ENCODE measurements around the gene PLEKHA5. TPM values are rescaled to one million over a fixed set of nuclear protein-coding genes. Genes with fewer than 3 reads are reported as not detected.
"Not testable (repeated sequence)": the region's sequence is repeated elsewhere in the genome, so short reads cannot be mapped to it uniquely, and the experiment has no call there.

Gene PLEKHA5
- total and polyA plus RNA-seq, 7 donors = 0.52 to 3.3 (median 0.80) TPM

DNA sequence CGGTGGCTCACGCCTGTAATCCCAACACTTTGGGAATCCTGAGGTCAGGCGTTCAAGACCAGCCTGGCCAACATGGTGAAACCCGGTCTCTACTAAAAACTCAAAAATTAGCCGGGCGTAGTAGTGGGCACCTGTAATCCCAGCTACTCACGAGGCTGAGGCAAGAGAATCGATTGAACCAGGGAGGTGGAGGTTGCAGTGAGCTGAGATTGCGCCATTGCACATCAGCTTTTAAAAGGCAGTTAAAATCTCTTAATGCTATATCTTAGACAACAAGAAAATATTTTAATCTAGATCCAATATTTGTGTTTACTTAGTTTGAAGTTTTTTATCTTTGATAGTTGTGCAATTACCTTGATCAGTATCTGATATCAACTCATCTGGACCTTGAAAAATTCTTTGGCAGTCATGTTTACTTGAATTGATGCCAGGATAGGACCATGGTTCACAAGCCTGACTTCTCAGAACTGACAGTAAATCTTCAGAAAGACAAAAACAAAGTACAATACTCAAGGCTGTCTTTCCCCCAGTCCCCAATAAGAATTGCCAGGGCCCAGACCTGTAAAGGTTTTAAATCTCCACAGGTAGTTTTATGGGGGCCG is 174.7 kb downstream of the PLEKHA5 start:
- no peaks in the 10 kb centered on the region for H3K4me1 ChIP-seq
- no peak overlapping the region for H3K4me3 ChIP-seq
- DNase-seq (no peak), ATAC-seq (no peak)
- no peaks in the 10 kb centered on the region for H3K9me3 ChIP-seq
- WGBS, 3 donors = 96 to 98% (median 98%) methylated on average over 10 of the region's 10 CpGs
- H3K27me3 ChIP-seq (ENCODE audit: insufficient read depth in 3 of 3, low read length in 2 of 3) = no peaks in the 10 kb centered on the region
- no peaks in the 10 kb centered on the region for H3K36me3 ChIP-seq (ENCODE audit: insufficient read depth in 1 of 2, low read depth in 1 of 2)
- intact Hi-C loops (cut with DNase I) = no loop called here
- TF ChIP-seq, protein P1, sequence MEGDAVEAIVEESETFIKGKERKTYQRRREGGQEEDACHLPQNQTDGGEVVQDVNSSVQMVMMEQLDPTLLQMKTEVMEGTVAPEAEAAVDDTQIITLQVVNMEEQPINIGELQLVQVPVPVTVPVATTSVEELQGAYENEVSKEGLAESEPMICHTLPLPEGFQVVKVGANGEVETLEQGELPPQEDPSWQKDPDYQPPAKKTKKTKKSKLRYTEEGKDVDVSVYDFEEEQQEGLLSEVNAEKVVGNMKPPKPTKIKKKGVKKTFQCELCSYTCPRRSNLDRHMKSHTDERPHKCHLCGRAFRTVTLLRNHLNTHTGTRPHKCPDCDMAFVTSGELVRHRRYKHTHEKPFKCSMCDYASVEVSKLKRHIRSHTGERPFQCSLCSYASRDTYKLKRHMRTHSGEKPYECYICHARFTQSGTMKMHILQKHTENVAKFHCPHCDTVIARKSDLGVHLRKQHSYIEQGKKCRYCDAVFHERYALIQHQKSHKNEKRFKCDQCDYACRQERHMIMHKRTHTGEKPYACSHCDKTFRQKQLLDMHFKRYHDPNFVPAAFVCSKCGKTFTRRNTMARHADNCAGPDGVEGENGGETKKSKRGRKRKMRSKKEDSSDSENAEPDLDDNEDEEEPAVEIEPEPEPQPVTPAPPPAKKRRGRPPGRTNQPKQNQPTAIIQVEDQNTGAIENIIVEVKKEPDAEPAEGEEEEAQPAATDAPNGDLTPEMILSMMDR (IDR thresholded peaks at IDR 0.05) = no peak
- H3K27ac ChIP-seq = no peak overlapping the region

DNA sequence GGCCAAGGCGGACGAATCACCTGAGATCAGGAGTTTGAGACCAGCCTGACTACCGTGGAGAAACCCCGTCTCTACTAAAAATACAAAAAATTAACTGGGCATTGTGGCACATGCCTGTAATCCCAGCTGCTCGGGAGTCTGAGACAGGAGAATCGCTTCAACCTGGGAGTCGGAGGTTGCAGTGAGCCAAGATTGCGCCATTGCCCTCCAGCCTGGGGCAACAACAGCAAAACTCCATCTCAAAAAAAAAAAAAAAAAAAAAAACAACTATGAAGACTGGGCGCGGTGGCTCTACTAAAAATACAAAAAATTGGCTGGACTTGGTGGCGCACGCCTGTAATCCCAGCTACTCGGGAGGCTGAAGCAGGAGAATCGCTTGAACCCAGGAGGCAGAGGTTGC is 176.1 kb downstream of the PLEKHA5 start:
- H3K4me1 ChIP-seq; H3K36me3 ChIP-seq (ENCODE audit: insufficient read depth in 1 of 2, low read depth in 1 of 2); H3K27ac ChIP-seq; DNase-seq; H3K9me3 ChIP-seq; intact Hi-C loops (cut with DNase I); ATAC-seq; H3K27me3 ChIP-seq (ENCODE audit: insufficient read depth in 3 of 3, low read length in 2 of 3); H3K4me3 ChIP-seq: not testable (repeated sequence)
- WGBS, 3 donors = 97 to 99% (median 97%) methylated on average over 14 of the region's 14 CpGs

DNA sequence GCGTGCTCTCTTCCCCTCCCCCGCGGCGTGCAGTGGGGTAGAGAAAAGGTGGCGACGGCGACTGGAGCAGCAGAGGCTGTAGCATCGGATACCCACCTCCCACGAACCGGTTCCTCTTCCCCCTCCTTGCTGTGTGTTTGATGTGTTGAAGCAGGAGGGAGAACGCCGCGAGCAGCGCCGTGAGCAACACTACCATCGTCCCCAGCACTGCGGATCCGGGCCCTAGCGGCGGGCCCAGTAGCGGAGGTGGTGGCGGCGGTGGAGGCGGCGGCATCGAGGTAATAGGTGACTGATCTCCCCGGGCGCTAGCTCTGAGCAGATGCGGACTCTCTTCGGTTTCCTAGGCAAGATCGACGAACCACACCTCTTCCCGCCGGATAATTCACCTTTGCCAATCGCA is 176.8 kb downstream of the PLEKHA5 start:
- no peak overlapping the region for H3K4me3 ChIP-seq
- no peak for ATAC-seq
- no peaks in the 10 kb centered on the region for H3K4me1 ChIP-seq
- DNase-seq = no peak
- WGBS, 3 donors = 98% methylated on average over 29 to 35 of the region's 35 CpGs
- H3K27ac ChIP-seq = no peak overlapping the region
- H3K9me3 ChIP-seq = no peaks in the 10 kb centered on the region
- TF ChIP-seq, protein P1 (IDR thresholded peaks at IDR 0.05) = no peak
- no peaks in the 10 kb centered on the region for H3K36me3 ChIP-seq (ENCODE audit: insufficient read depth in 1 of 2, low read depth in 1 of 2)
- H3K27me3 ChIP-seq (ENCODE audit: insufficient read depth in 3 of 3, low read length in 2 of 3) = no peaks in the 10 kb centered on the region
- intact Hi-C loops (cut with DNase I) = no loop called here

DNA sequence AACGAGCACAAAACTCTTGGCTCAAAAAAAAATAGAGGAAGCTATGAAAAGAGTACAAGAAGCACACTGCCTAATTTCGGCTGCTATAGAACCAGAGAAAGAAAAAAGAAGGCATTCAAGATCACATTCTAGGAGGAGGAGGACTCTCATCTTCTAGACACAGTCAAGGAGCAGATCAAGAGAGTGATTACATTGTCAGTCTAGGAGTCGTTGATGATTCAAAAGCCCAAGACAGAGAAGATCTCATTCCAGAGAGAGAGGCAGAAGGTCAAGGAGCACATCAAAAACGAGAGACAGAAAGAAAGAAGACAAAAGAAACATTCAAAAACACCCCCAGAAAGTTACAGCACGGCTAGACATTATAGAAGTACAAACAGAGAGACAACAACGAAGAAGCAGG is 177.9 kb downstream of the PLEKHA5 start:
- ATAC-seq = no peak
- 93 to 95% (median 93%) methylated on average over 6 of the region's 6 CpGs for WGBS, 3 donors

GRCh38 chr12:19311165-19311564 is 181.6 kb downstream of the PLEKHA5 start:
- Histone ChIP-seq H3K4me3 (no peak overlapping the region), H3K36me3 (ENCODE audit: insufficient read depth in 1 of 2, low read depth in 1 of 2) (no peaks in the 10 kb centered on the region), H3K27ac (no peak overlapping the region), H3K9me3 (no peaks in the 10 kb centered on the region), H3K4me1 (no peaks in the 10 kb centered on the region), H3K27me3 (ENCODE audit: insufficient read depth in 3 of 3, low read length in 2 of 3) (no peaks in the 10 kb centered on the region)
- no peak for ATAC-seq
- intact Hi-C loops (cut with DNase I) = no loop called here
- TF ChIP-seq, protein P1 (IDR thresholded peaks at IDR 0.05) = no peak
- 92 to 97% (median 95%) methylated on average over 3 of the region's 3 CpGs for WGBS, 3 donors
- DNase-seq = no peak

More for the DNA sequence above, 177.9 kb downstream of the PLEKHA5 start:
- no peaks in the 10 kb centered on the region for H3K4me1 ChIP-seq
- DNase-seq = no peak
- H3K4me3 ChIP-seq = no peak overlapping the region
- no peak overlapping the region for H3K27ac ChIP-seq
- intact Hi-C loops (cut with DNase I) = no loop called here
- H3K9me3 ChIP-seq = no peaks in the 10 kb centered on the region
- no peaks in the 10 kb centered on the region for H3K27me3 ChIP-seq (ENCODE audit: insufficient read depth in 3 of 3, low read length in 2 of 3)
- TF ChIP-seq, protein P1 (IDR thresholded peaks at IDR 0.05) = no peak
- no peaks in the 10 kb centered on the region for H3K36me3 ChIP-seq (ENCODE audit: insufficient read depth in 1 of 2, low read depth in 1 of 2)
